Neural cell (in vitro differentiated cells): Measurements from ENCODE around the gene TMEM232. TPM values are rescaled to one million over a fixed set of nuclear protein-coding genes. Genes with fewer than 3 reads are reported as not detected.

Experiments
- H2AFZ ChIP-seq: fragments of 200-600, 300-800 bp; sonication (generic), shearing (Covaris generic); 2 replicates; pipeline ENCODE4 v1.6.0; 2014; ENCODE audit warnings: low read depth, mild to moderate bottlenecking, antibody characterized with exemption, low read length, moderate library complexity
- H3F3A ChIP-seq: fragments of 200-600 bp; shearing (Covaris generic); 2 replicates; pipeline ENCODE4 v1.6.1; 2016; ENCODE audit warnings: mild to moderate bottlenecking, moderate library complexity, mixed read lengths, antibody characterized with exemption, low read length; ENCODE audit not compliant: insufficient read depth, poor library complexity, severe bottlenecking
- H3K27ac ChIP-seq: fragments of 200-600, 300-800 bp; sonication (generic), shearing (Covaris generic); 2 replicates; pipeline ENCODE4 v1.5.1; 2014; ENCODE audit warnings: mild to moderate bottlenecking, low read length, moderate library complexity
- H3K27me3 ChIP-seq: fragments of 300-800, 200-600 bp; sonication (generic), shearing (Covaris generic); 2 replicates; pipeline ENCODE4 v1.6.0; 2014; ENCODE audit warnings: mild to moderate bottlenecking, low read depth, low read length, moderate library complexity; ENCODE audit not compliant: insufficient read depth
- H3K36me3 ChIP-seq: fragments of 300-800, 200-600 bp; sonication (generic), shearing (Covaris generic); 2 replicates; pipeline ENCODE4 v1.5.1; 2014; ENCODE audit warnings: mild to moderate bottlenecking, antibody characterized with exemption, low read length, moderate library complexity; ENCODE audit not compliant: insufficient read depth
- H3K4me2 ChIP-seq: fragments of 300-800, 200-600 bp; sonication (generic), shearing (Covaris generic); 2 replicates; pipeline ENCODE4 v1.6.0; 2014; ENCODE audit warnings: mild to moderate bottlenecking, low read length
- H3K4me3 ChIP-seq: fragments of 300-800, 200-600 bp; sonication (generic), shearing (Covaris generic); 2 replicates; pipeline ENCODE4 v1.5.1; 2014; ENCODE audit warnings: mild to moderate bottlenecking, low read length, moderate library complexity
- H3K79me2 ChIP-seq: fragments of 200-600 bp; shearing (Covaris generic); replicated peaks from 2 replicates; pipeline ENCODE4 v1.6.0; 2014; ENCODE audit warnings: mild to moderate bottlenecking, low read length, moderate library complexity; ENCODE audit not compliant: insufficient read depth
- H3K9ac ChIP-seq: fragments of 300-800, 200-600 bp; sonication (generic), shearing (Covaris generic); 2 replicates; pipeline ENCODE4 v1.6.1; 2016; ENCODE audit warnings: mild to moderate bottlenecking, low read length, mixed read lengths
- H3K9me2 ChIP-seq: fragments of 200-600 bp; shearing (Covaris generic); 2 replicates; pipeline ENCODE4 v1.6.1; 2016; ENCODE audit warnings: mild to moderate bottlenecking, low read length, mixed read lengths; ENCODE audit not compliant: insufficient read depth
- H3K9me3 ChIP-seq: fragments of 200-600, 300-800 bp; sonication (generic), shearing (Covaris generic); 2 replicates; pipeline ENCODE4 v1.6.1; 2016; ENCODE audit warnings: mild to moderate bottlenecking, mixed run types, low read length, moderate library complexity, mixed read lengths
- H4K20me1 ChIP-seq: fragments of 200-600 bp; shearing (Covaris generic); 2 replicates; pipeline ENCODE4 v1.6.1; 2016; ENCODE audit warnings: mild to moderate bottlenecking, mixed run types; ENCODE audit not compliant: insufficient read depth
- CTCF ChIP-seq: fragments of 450-650 bp; IDR thresholded peaks from 2 replicates; pipeline ENCODE4 v1.5.1; 2014; ENCODE audit warnings: antibody characterized with exemption, mild to moderate bottlenecking, moderate library complexity; ENCODE audit not compliant: poor library complexity, severe bottlenecking
- EP300 ChIP-seq: fragments of 450-650 bp; conservative IDR thresholded peaks from 2 replicates; pipeline ENCODE4 v1.6.1; 2014; ENCODE audit warnings: antibody characterized with exemption, mild to moderate bottlenecking, moderate library complexity; ENCODE audit not compliant: poor library complexity, severe bottlenecking
- EZH2 ChIP-seq: fragments of 200-600, 300-800 bp; shearing (Covaris generic), sonication (generic); IDR thresholded peaks from 2 replicates; pipeline ENCODE4 v1.6.1; 2014; ENCODE audit warnings: antibody characterized with exemption, low read length, borderline replicate concordance, mild to moderate bottlenecking; ENCODE audit not compliant: insufficient read depth, poor library complexity, severe bottlenecking
- MXI1 ChIP-seq: fragments of 450-650 bp; conservative IDR thresholded peaks from 2 replicates; pipeline ENCODE4 v1.6.1; 2014; ENCODE audit warnings: antibody characterized with exemption, mild to moderate bottlenecking; ENCODE audit not compliant: poor library complexity, severe bottlenecking
- POLR2AphosphoS5 ChIP-seq: IDR thresholded peaks from 2 replicates; pipeline ENCODE4 v1.6.1; 2012
- RAD21 ChIP-seq: fragments of 450-650 bp; conservative IDR thresholded peaks from 2 replicates; pipeline ENCODE4 v1.6.1; 2014; ENCODE audit warnings: antibody characterized with exemption, mild to moderate bottlenecking, moderate library complexity
- REST ChIP-seq: IDR thresholded peaks from 2 replicates; pipeline ENCODE4 v1.6.1; 2012; ENCODE audit warnings: borderline replicate concordance
- SMC3 ChIP-seq: fragments of 450-650 bp; conservative IDR thresholded peaks from 2 replicates; pipeline ENCODE4 v1.6.1; 2014; ENCODE audit warnings: antibody characterized with exemption, mild to moderate bottlenecking, moderate library complexity; ENCODE audit not compliant: poor library complexity
- TAF1 ChIP-seq: IDR thresholded peaks from 2 replicates; pipeline ENCODE4 v1.6.1; 2012; ENCODE audit warnings: low read depth
- polyA minus RNA-seq: library from RNA; depleted of rRNA, polyadenylated mRNA; stranded (reverse); fragments of >200 nt; gene quantifications from 2 replicates; pipeline ENCODE4 v1.2.3, GENCODE V29; 2014
- polyA plus RNA-seq: library from polyadenylated mRNA; depleted of rRNA; stranded (reverse); fragments of >200 nt; gene quantifications from 2 replicates; pipeline ENCODE4 v1.2.3, GENCODE V29; 2014

The TMEM232 gene
- polyA plus RNA-seq (7.4 and 8.9 TPM in 2 replicates), polyA minus RNA-seq (26.3 and 36.6 TPM in 2 replicates)

- Histone ChIP-seq H3K79me2 (no peaks in the 10 kb centered on the region), H3K4me3 (peak within 1 kb of the TSS; percentile 62)
These were observed at the start of gene TMEM232 for GRCh38 chr5:110726249-110727024. TMEM232 (minus strand) TSS chr5:110726671; CDS start chr5:110667352, 59,319 bp downstream.

GRCh38 chr5:110770286-110770685 is 43.8 kb upstream of the TMEM232 start:
- Histone ChIP-seq H4K20me1 (no peaks in the 10 kb centered on the region), H3K79me2 (no peaks in the 10 kb centered on the region), H3K4me3 (no peak overlapping the region), H3F3A (no peaks in the 10 kb centered on the region), H3K9me3 (no peaks in the 10 kb centered on the region), H3K4me2 (no peak overlapping the region), H3K9ac (no peak overlapping the region), H3K36me3 (no peaks in the 10 kb centered on the region), H3K9me2 (no peaks in the 10 kb centered on the region), H3K27ac (no peak overlapping the region), H3K27me3 (no peaks in the 10 kb centered on the region), H2AFZ (no peak overlapping the region)
- TF ChIP-seq TAF1 (no peak), REST (no peak), EP300 (no peak), EZH2 (no peak), MXI1 (no peak), POLR2AphosphoS5 (no peak)

More at GRCh38 chr5:110726249-110727024, at the start of gene TMEM232:
- H2AFZ ChIP-seq: peak within 1 kb of the TSS; percentile 62
- H3K36me3 ChIP-seq: no peaks in the 10 kb centered on the region
- no peaks in the 10 kb centered on the region for H4K20me1 ChIP-seq
- no peak within 1 kb of the TSS for H3K4me2 ChIP-seq
- H3K9me3 ChIP-seq: no peaks in the 10 kb centered on the region
- H3K27ac ChIP-seq: no peak within 1 kb of the TSS
- H3K27me3 ChIP-seq: no peaks in the 10 kb centered on the region
- H3K9ac ChIP-seq: peak within 1 kb of the TSS; percentile 43
- H3K9me2 ChIP-seq: no peaks in the 10 kb centered on the region
- TF ChIP-seq SMC3 (no peak), RAD21 (no peak), EP300 (no peak), POLR2AphosphoS5 (no peak), MXI1 (peak; percentile 52)
- no peaks in the 10 kb centered on the region for H3F3A ChIP-seq

- Histone ChIP-seq H3K9me3 (no peaks in the 10 kb centered on the region), H3K36me3 (no peaks in the 10 kb centered on the region), H4K20me1 (no peaks in the 10 kb centered on the region), H3F3A (no peaks in the 10 kb centered on the region), H2AFZ (no peak overlapping the region), H3K4me2 (no peak overlapping the region), H3K9ac (no peak overlapping the region), H3K27ac (no peak overlapping the region), H3K79me2 (no peaks in the 10 kb centered on the region), H3K9me2 (no peaks in the 10 kb centered on the region), H3K27me3 (no peaks in the 10 kb centered on the region), H3K4me3 (no peak overlapping the region)
- TF ChIP-seq CTCF (no peak), MXI1 (no peak), POLR2AphosphoS5 (no peak), REST (no peak), SMC3 (no peak), EP300 (no peak), EZH2 (no peak), RAD21 (no peak), TAF1 (no peak)
These were observed 42.7 kb upstream of the TMEM232 start for GRCh38 chr5:110769000-110769681.
